Lower leg skin (tissue), 3 donors: ENCODE data around the gene GEMIN4.

ENCODE experiments used
- CTCF ChIP-seq, 3 donors: fragments of 450-650 bp; IDR thresholded peaks; one replicate each; pipeline ENCODE4 v1.5.1; 2016; ENCODE audit warnings: antibody characterized with exemption in 3 of 3, mild to moderate bottlenecking in 3 of 3, moderate library complexity in 2 of 3
- POLR2A ChIP-seq, 2 donors: fragments of 450-650 bp; IDR thresholded peaks; one replicate each; pipeline ENCODE4 v1.6.1; 2016 to 2017; ENCODE audit warnings: antibody characterized with exemption in 2 of 2, mild to moderate bottlenecking in 1 of 2, moderate library complexity in 1 of 2

- no peak for TF ChIP-seq CTCF (IDR thresholded peaks at IDR 0.05)
- no peak for TF ChIP-seq POLR2A (IDR thresholded peaks at IDR 0.05)
Observed at GRCh38 chr17:774313-774584, 22.2 kb upstream of the GEMIN4 start.
